ENCODE data around the gene IGSF6.

The IGSF6 gene

GRCh38 chr16:21617607-21618006 is 34.8 kb downstream of the IGSF6 start:
- no peak for TF ChIP-seq CTCF (IDR thresholded peaks at IDR 0.05; ENCODE audit: borderline replicate concordance, insufficient read depth, low read depth, low read length)
- H3K4me3 ChIP-seq (ENCODE audit: low read depth, low read length): no peak overlapping the region

DNA sequence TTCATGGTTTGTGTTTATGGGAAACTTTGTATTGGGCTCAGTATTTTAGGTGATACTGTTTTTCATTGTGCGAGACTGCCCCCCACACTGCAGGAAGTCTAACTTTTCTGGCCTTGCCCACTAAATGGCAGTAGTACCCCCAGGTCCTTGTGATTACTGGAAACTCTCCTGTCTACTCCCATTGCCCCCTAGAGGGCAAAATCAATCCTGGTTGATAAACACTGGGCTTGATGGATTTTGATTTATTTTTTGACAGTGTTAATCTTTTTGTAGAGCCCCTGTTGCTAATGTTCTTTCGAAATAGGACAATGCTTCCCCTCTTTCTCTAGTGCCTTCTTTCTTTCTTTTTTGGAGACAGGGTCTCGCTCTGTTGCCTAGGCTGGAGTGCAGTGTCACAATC is 37.5 kb downstream of the IGSF6 start:
- TF ChIP-seq CTCF (IDR thresholded peaks at IDR 0.05; ENCODE audit: borderline replicate concordance, insufficient read depth, low read depth, low read length): no peak
- no peak overlapping the region for H3K4me3 ChIP-seq (ENCODE audit: low read depth, low read length)

- TF ChIP-seq CTCF (IDR thresholded peaks at IDR 0.05; ENCODE audit: borderline replicate concordance, insufficient read depth, low read depth, low read length): no peak
- H3K4me3 ChIP-seq (ENCODE audit: low read depth, low read length): no peak overlapping the region
These were observed 38.6 kb downstream of the IGSF6 start for GRCh38 chr16:21613781-21614180.

DNA sequence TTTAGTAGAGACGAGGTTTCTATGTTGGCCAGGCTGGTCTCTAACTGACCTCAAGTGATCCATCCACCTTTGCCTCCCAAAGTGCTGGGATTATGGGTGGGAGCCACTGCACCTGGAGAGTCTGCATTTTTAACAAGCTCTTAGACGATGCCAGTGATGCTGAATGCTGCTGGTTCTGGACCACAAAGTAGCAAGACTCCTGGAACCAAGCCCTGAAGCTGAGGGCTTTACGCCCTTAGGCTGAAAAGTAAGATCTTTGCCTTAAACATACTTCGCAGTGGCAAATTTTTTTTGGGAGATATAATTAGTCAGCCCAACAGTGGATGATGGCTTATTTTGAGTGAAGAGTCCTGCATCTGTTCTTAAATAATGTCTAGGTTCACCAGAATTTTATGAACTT is 39.0 kb downstream of the IGSF6 start:
- no peak for TF ChIP-seq CTCF (IDR thresholded peaks at IDR 0.05; ENCODE audit: borderline replicate concordance, insufficient read depth, low read depth, low read length)
- H3K4me3 ChIP-seq (ENCODE audit: low read depth, low read length): no peak overlapping the region

- TF ChIP-seq CTCF (IDR thresholded peaks at IDR 0.05; ENCODE audit: borderline replicate concordance, insufficient read depth, low read depth, low read length): no peak
- H3K4me3 ChIP-seq (ENCODE audit: low read depth, low read length): no peak overlapping the region
These were observed 40.6 kb downstream of the IGSF6 start for GRCh38 chr16:21611556-21612384.

GRCh38 chr16:21611198-21611555 is 41.2 kb downstream of the IGSF6 start:
- no peak for TF ChIP-seq CTCF (IDR thresholded peaks at IDR 0.05; ENCODE audit: borderline replicate concordance, insufficient read depth, low read depth, low read length)
- no peak overlapping the region for H3K4me3 ChIP-seq (ENCODE audit: low read depth, low read length)

DNA sequence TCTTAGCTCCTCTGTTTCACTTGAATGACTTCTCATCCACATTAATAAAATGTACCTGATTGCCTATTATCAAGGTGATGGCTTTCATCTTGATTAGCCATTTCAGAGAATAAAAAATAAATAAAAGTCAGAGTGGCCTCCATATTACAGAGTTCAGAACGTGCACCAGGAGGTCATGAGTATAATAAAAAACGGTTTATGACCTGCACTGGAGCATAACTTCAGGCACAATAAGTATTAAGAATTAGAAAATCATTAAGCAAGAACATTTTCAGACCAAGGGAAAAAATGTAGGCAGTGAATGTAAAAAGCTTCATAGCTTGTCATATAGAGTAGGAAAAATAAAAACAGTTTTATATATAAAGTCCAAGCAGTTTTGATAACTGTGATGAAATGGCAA is 41.6 kb downstream of the IGSF6 start:
- H3K4me3 ChIP-seq (ENCODE audit: low read depth, low read length): no peak overlapping the region
- TF ChIP-seq CTCF (IDR thresholded peaks at IDR 0.05; ENCODE audit: borderline replicate concordance, insufficient read depth, low read depth, low read length): no peak

Measured in GM12875 (cell line).